NCI-H82 treated with DMSO at 0.1 percent for 48 hours (cell line): ENCODE data around the gene ACAA2.
"Not testable (repeated sequence)": the region's sequence is repeated elsewhere in the genome, so short reads cannot be mapped to it uniquely, and the experiment has no call there.

Source experiments
- DNase-seq: peaks from one replicate; lab custom pipeline; 2025; ENCODE audit not compliant: unreplicated experiment; lab: John Stamatoyannopoulos, UW

The ACAA2 gene

DNA sequence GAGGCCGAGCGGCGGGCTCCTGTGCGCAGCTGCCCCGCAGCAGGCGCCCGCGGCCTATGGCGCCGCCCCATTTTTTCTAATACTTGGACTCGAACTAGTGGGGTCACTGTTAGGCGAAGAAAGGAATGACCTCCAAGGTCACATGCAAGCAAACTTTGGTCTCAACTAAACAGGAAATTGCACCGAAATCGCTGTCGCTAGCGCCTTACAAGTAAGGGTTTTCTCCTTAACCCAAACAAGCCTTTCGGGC, 339 bp downstream of the ACAA2 start:
- no peak for DNase-seq

DNA sequence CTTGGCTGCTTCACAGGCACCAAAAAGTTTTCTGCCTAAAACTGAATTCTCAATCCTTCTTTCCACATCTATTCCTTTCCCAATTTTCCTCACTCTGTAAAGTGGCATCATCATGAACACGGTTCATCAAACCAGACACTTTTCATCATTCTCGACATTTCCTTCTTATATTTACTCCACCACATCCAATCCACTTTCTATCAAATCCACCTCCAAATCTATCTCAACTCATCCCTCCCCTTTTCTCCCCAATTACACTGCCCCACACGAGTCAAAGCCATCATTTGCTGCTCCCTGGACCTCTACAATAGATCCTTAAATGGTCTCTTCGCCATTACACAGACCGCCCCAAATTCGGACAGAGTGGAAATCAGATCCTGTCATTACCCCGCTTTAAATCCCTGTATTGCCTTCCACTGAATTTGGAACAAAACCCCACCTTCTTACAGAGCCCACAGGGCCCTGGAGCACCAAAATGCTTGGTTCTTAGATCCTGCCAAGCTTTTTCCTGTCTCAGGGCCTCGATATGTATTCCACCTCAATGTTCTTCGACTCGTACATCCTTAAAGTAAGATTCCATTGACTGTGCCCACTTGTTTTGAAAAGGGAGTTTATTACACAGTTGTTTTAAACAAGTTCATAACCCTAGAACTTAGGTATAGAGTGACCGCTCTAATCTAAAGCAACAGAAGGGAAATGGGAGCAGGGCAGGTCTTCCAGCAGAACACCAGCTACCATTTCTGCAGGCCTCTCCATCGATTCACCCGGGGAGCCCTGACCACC, 856 bp downstream of the ACAA2 start:
- peak; percentile 4 for DNase-seq

DNA sequence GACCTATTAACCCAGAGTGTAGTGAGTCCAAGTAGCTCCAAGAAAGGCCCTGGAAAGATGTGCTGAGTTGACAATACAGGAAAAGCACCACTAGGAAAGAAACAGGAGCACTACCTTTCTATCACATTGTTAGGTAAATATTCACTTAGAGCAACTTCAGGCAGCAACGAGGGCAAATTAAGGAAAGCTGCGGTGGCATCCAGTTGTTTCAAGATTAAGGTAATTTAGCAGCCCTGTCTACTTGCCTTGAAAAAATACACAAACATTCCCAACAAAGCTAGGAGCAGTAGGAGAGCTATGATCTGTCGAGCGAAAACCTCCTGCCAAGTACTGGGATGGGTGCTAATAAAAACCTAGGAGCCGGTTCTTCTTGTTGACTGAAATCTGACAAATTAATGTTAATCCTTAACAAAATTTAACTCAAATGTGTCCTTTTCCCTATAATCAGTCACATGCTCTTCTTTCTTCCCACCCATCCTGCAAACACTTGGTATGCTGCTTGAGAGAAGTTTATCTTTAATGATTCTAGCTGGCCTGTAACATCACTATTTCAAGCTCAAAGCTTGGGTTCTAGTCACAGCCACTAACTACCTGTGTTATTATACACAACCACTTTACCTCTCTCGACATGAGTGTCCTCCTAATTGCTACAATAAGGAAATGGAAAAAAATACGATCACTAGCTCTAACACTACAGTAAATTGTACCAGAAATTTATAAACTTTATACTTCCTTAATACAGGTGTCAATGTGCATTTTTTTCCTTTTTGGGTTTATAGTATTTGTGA, 2.0 kb downstream of the ACAA2 start:
- peak; percentile 29 for DNase-seq

- DNase-seq: not testable (repeated sequence)
Measured at GRCh38 chr18:49808553-49809191, 4.7 kb downstream of the ACAA2 start.

DNA sequence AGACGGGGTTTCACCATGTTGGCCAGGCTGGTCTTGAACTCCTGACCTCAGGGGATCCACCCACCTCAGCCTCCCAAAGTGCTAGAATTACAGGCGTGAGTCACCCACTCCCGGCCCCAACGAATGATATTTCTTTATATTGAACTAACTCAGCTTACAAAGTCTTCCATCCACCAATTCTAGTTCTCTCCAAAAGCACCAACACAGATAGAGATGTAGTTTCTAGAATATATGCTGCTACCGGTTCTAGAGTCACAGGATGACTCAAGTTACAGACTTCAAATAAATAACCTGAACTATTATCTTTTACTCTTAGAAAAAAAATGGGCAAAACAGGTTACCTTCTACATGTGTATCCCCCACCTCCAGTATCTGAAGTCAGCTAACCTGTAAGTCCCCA, 9.2 kb downstream of the ACAA2 start:
- DNase-seq: no peak

DNA sequence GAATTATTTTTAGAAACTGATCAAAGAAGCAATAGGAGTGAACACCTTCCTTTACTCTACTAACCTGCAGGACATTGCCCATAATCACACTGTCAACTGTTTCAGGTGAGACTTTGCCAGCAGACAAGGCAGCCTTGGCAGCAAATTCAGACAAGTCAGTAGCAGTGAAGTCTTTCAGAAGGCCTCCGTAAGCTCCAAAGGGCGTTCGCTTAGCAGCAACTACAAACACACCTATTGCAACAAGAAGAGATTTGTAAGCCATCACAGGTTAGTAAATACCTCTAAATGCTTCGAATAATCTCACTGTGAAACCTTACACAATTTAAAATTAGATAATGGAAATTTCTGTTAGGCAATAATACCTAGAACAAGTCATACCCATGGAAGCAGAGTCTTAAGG, 10.7 kb downstream of the ACAA2 start:
- DNase-seq: no peak

GRCh38 chr18:49800491-49800890, 12.8 kb downstream of the ACAA2 start:
- not testable (repeated sequence) for DNase-seq

GRCh38 chr18:49799806-49800205, 13.5 kb downstream of the ACAA2 start:
- not testable (repeated sequence) for DNase-seq

- no peak for DNase-seq
Measured at GRCh38 chr18:49798001-49798400, 15.3 kb downstream of the ACAA2 start.

GRCh38 chr18:49795612-49796552, 17.5 kb downstream of the ACAA2 start:
- DNase-seq: no peak

DNA sequence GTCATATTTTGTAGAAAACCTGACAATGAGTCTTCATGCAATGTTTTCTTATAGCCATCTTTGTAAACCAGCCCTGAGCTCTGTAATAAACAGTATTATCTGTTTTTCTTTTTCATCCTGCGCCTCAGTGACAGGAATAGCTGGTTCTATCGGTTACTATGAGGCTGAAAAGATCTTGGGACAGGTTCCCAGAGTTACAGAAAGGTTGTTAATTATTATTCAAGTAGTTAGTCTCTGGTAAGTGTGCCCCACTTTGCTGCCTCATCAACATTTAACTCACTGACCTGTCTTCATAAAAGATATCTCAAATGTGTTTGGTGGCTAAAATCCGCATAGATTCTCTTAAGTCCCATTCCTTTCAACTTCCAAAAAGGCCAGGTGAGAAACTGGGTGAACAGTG, 18.6 kb downstream of the ACAA2 start:
- no peak for DNase-seq

DNA sequence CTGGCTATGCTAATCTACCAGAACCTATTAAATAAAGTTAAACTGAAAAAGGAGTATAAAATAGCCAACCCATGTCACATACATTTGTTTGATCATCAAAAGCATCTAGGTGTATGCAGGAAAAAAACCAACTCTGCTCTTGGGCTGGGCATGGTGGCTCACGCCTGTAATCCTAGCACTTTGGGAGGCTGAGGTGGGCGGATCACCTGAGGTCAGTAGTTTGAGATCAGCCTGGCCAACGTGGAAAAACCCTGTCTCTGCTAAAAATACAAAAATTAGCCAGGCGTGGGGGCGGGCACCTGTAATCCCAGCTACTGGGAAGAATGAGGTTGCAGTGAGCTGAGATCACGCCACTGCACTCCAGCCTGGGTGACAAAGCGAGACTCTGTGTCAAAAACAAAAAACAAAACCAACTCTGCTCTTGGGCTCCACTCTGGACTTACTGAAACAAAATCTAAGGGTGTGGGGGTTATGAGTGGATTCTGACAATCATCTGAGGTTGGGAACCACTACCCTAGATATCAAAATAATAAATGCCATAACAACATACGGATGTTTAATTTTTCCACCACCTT, 23.7 kb downstream of the ACAA2 start:
- DNase-seq: not testable (repeated sequence)

GRCh38 chr18:49788327-49788898, 24.9 kb downstream of the ACAA2 start:
- DNase-seq: no peak

DNA sequence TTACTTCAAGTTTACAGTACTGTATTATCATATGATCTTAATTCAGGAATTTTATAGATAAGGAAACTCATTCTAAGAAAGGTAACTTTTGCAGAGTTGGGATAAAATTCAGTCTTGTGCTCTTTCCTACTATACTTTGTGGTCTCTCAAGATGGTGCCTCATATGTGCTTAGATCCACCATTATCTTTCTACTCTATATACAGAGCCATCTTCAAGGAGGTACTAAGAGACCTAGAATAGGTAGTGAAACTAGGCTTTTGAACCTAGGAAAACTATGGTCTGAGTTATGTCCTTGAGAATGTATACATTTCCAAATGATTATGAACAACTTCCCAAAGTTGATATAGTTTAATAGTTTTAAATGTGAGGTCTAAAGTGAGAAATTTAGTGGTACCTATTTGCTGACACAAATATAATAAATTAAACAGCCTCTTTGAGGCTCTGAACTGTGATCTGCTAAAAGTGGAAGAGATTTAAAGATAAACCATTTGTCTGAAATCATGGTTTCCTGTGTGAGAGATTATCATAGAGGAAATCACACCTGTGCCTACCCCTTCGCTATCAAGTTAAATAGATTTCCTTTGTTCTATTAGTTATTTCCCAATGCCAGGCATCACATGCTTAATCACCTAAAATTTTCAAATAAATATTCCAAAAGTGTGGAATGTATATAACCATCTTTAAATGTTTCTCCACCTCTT, 27.2 kb downstream of the ACAA2 start:
- DNase-seq: no peak

DNA sequence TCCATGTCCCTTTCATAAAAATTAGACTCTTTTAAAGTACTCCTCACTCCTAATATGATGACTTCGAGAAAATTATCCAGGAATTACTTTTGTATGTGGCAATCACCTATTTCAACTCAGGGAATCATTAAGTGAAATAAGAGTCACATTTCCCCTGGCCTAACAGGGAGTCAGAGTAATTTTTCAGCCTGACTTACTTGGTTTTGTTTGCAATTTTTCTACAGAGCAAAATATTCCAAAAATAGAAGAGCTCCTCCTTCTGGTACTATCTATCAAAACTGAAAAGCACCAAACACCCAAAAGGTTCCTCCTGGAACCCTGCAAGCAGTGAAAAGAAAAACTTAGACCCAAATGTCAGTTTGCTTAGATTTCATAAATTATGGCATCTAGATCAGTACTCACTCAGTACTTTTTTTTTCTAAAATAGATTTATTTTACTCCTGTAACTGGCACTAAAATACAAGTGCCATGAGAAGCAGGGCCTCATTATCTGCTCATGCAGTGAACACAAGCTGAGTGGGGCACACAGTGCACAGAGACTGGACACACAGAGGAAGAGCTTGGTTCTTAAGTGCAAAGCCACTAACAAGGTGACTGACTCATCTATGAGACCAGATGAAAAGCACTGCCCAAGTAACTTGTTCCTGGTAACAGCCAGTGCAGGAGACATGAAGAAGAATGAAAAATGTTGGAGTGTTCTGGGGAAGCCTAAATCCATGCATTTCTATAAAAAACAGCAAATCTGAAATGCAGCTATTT, 28.7 kb downstream of the ACAA2 start:
- DNase-seq: no peak

- not testable (repeated sequence) for DNase-seq
Measured at GRCh38 chr18:49783631-49784030, 29.7 kb downstream of the ACAA2 start.

GRCh38 chr18:49778826-49779465, 34.4 kb downstream of the ACAA2 start:
- DNase-seq: peak; percentile 22

DNA sequence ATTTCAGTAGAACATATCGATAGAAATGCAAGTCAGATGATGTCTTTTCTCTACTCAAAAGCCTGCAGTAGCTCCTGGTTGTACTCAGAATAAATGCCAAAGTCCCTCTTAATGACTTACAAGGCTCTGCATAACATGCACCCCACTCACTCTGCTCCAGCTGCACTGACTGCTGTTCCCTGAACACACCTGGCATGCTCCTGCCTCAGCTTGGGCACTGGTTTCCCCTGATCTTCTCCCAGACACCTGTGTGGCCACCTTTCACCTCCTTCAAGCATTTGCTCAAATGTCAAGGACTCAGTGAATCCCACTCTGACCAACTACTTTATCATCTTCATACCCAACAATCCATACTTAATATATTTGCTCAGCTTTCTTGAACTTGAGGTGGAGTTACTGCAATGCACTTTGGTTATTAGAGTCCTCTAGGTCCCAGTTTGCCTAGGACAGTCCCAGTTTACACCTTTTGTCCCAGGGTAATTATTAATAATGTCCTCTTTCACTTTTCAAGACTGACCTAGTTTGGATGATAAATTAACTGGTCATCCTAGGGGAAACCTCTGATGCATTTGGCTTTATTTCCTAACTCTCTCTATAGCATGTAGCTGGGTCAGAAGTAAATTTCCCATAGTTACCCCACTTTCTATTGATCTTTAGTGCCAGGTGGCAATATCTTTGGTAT, 44.1 kb downstream of the ACAA2 start:
- DNase-seq: no peak
